Thyroid gland (tissue), 4 donors: ENCODE results near the gene RAB13. TPM values are rescaled to one million over a fixed set of nuclear protein-coding genes. Genes with fewer than 3 reads are reported as not detected.
A peak's percentile ranks its signal among the peaks of the same experiment; 100 is the strongest.

Experiments used
- DNase-seq, 2 donors: peaks; one replicate each; pipeline ENCODE4 v3.0.0-alpha.2; 2019
- H3K27ac ChIP-seq, 3 donors: fragments of 200-600 bp; sonication (generic); 1 replicate in 2 of 3; 2 replicates in 1 of 3; pipeline ENCODE4 v1.5.1; 2016 to 2019; ENCODE audit warnings: mild to moderate bottlenecking in 1 of 3, moderate library complexity in 1 of 3
- H3K27me3 ChIP-seq: fragments of 200-600 bp; sonication (generic); one replicate; pipeline ENCODE4 v1.5.1; 2019
- H3K36me3 ChIP-seq, 2 donors: fragments of 200-600 bp; sonication (generic); one replicate each; pipeline ENCODE4 v1.5.1; 2016 to 2019
- H3K4me1 ChIP-seq, 2 donors: fragments of 200-600 bp; sonication (generic); one replicate each; pipeline ENCODE4 v1.5.1; 2017 to 2019
- H3K4me3 ChIP-seq, 3 donors: fragments of 200-600 bp; sonication (generic); replicated peaks in 1 of 3; 1 replicate in 2 of 3; 2 replicates in 1 of 3; pipeline ENCODE4 v1.5.1; 2016; ENCODE audit warnings: mild to moderate bottlenecking in 1 of 3
- H3K9me3 ChIP-seq: fragments of 200-600 bp; sonication (generic); one replicate; pipeline ENCODE4 v1.5.1; 2017
- CTCF ChIP-seq, 6 experiments: fragments of 200-600 bp in 3 of 6; fragments of 450-650 bp in 3 of 6; sonication (generic) in 3 of 6; IDR thresholded peaks; one replicate each; pipeline ENCODE4 v1.5.1; 2016 to 2019; ENCODE audit warnings: antibody characterized with exemption in 6 of 6, mild to moderate bottlenecking in 2 of 6, inconsistent platforms in 1 of 6, moderate library complexity in 1 of 6
- POLR2A ChIP-seq, 2 donors: fragments of 450-650 bp; IDR thresholded peaks; one replicate each; pipeline ENCODE4 v1.6.1; 2017; ENCODE audit warnings: antibody characterized with exemption in 2 of 2, mild to moderate bottlenecking in 2 of 2, moderate library complexity in 1 of 2
- WGBS, 2 donors: methylation state at CpG; one replicate each; pipeline ENCODE4 v1.1.5; 2017; 5-methylcytosine and 5-hydroxymethylcytosine counted together
- intact Hi-C: fragments of 100-400 bp; cut with DNase I; formaldehyde crosslinking; loops from one replicate; pipeline ENCODE4 v1.15.1; 2023
- total RNA-seq, 4 donors: library from RNA; depleted of rRNA; stranded (reverse); fragments of >200 nt; gene quantifications; one replicate each; pipeline ENCODE4 v1.2.3, GENCODE V29; 2016

RAB13 gene
- total RNA-seq, 4 donors from 2014 or later = 30.6 to 48.2 (median 38.1) TPM

GRCh38 chr1:153956997-153957715 is 29.0 kb downstream of the RAB13 start:
- Histone ChIP-seq H3K27ac (peak overlapping the region; percentile 78 to 88 (median 84)), H3K9me3 (no peaks in the 10 kb centered on the region), H3K4me3 (peak overlapping the region in 2 of 3 donors; percentile 65 to 83), H3K27me3 (no peaks in the 10 kb centered on the region), H3K4me1 (peaks cover 26 to 35% of the 10 kb centered on the region in 2 donors), H3K36me3 (peaks cover 11 to 15% of the 10 kb centered on the region in 2 donors)
- 33 to 38% methylated on average over 6 of the region's 6 CpGs for WGBS, 2 donors
- DNase-seq = no peak
- no peak for TF ChIP-seq POLR2A (IDR thresholded peaks at IDR 0.05)
- no peak for TF ChIP-seq CTCF (IDR thresholded peaks at IDR 0.05)
- intact Hi-C loops = no loop called here

DNA sequence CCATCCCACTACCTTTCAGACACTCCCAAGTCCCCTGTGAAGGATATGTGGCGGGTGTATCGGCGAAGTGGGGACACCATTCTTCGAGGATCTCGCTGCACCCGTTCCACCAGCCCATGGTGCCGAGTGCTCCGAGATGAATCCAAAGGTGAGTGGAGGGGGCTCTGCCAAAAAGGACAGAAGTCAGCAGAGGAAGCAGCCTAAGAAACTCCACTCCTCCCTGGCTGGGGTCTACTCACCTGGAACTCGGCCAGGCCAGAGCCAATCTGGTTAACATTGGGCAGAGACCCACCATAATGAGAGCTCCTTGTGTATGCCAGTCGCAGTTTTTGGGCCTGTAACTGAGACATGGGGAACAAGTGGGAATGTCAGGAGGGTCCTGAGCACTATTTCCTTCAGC is 31.3 kb downstream of the RAB13 start:
- 95 to 97% methylated on average over 8 to 10 of the region's 10 CpGs for WGBS, 2 donors
- no peak for TF ChIP-seq CTCF (IDR thresholded peaks at IDR 0.05)
- TF ChIP-seq POLR2A (IDR thresholded peaks at IDR 0.05) = no peak
- Histone ChIP-seq H3K4me3 (no peak overlapping the region), H3K36me3 (peaks cover 27% of the 10 kb centered on the region in 2 donors), H3K27ac (no peak overlapping the region), H3K9me3 (no peaks in the 10 kb centered on the region), H3K4me1 (peaks cover 20 to 26% of the 10 kb centered on the region in 2 donors), H3K27me3 (no peaks in the 10 kb centered on the region)
- intact Hi-C loops = no loop called here
- no peak for DNase-seq

DNA sequence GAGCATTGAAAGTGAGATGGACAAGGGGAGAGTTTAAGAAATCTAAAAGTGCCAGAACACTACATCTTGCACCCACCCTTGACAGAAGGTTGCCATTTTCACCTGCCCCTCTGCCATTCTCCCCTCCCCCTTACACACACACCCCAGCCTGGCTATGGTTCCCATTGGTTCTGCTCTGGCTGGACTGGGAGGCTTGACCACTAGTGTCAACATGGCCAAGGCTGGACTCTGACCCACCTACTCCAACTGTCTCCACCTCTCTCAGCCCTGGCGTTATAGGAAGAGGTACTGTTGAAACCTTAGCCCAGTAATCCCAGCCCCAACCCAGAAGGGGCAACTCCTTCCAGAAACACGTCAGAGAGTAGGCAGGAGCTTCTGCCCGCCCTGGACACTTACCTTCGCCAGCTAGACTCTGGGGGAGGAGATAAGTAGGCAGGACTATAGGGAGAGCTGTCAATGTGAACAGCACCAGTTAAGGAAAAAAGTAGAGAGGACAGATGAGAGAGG is 32.2 kb downstream of the RAB13 start:
- peaks cover 17 to 21% of the 10 kb centered on the region in 2 donors for H3K4me1 ChIP-seq
- no peak for DNase-seq
- no peaks in the 10 kb centered on the region for H3K9me3 ChIP-seq
- H3K36me3 ChIP-seq = peaks cover 29 to 30% of the 10 kb centered on the region in 2 donors
- intact Hi-C loops = no loop called here
- TF ChIP-seq CTCF (IDR thresholded peaks at IDR 0.05) = no peak
- no peak for TF ChIP-seq POLR2A (IDR thresholded peaks at IDR 0.05)
- 78 to 87% methylated on average over 4 of the region's 4 CpGs for WGBS, 2 donors
- no peaks in the 10 kb centered on the region for H3K27me3 ChIP-seq
- H3K4me3 ChIP-seq = no peak overlapping the region
- no peak overlapping the region for H3K27ac ChIP-seq

- no peak overlapping the region for H3K4me3 ChIP-seq
- peaks cover 41 to 44% of the 10 kb centered on the region in 2 donors for H3K36me3 ChIP-seq
- no peak overlapping the region for H3K27ac ChIP-seq
- no peak for DNase-seq
- intact Hi-C loops = no loop called here
- no peaks in the 10 kb centered on the region for H3K27me3 ChIP-seq
- no peaks in the 10 kb centered on the region for H3K9me3 ChIP-seq
- peaks cover 6 to 16% of the 10 kb centered on the region in 2 donors for H3K4me1 ChIP-seq
- 86 to 92% methylated on average over 2 of the region's 2 CpGs for WGBS, 2 donors
- TF ChIP-seq CTCF (IDR thresholded peaks at IDR 0.05) (no peak), POLR2A (IDR thresholded peaks at IDR 0.05) (no peak)
Measured at GRCh38 chr1:153951801-153952200, 34.3 kb downstream of the RAB13 start.

DNA sequence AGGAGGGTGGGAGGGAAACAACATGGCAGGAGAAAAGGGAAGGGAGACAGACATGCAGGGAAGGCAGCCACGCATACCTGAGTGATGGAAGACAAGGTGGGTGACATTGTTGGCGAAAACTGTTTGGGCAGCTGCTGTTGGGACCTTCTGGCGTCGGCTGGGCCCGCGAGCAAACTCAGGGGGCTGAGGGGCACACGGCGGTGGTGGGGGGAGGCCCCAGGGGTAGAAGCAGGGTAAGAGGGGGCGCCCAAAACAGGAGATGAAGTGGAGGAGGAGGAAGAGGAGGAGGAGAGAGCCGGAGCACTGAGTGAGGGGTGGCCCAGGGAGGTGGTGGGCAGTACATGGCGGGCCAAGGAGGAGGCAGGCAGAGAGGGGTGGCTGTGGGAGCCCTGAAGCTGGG is 35.0 kb downstream of the RAB13 start:
- H3K4me3 ChIP-seq = no peak overlapping the region
- intact Hi-C loops = no loop called here
- H3K9me3 ChIP-seq = no peaks in the 10 kb centered on the region
- TF ChIP-seq CTCF (IDR thresholded peaks at IDR 0.05) = no peak
- TF ChIP-seq POLR2A (IDR thresholded peaks at IDR 0.05) = no peak
- H3K4me1 ChIP-seq = peaks cover 2 to 13% of the 10 kb centered on the region in 2 donors
- H3K27ac ChIP-seq = no peak overlapping the region
- 90 to 94% methylated on average over 11 of the region's 11 CpGs for WGBS, 2 donors
- H3K27me3 ChIP-seq = no peaks in the 10 kb centered on the region
- peaks cover 41 to 44% of the 10 kb centered on the region in 2 donors for H3K36me3 ChIP-seq
- no peak for DNase-seq
